Epithelial cell of esophagus (primary cell): ENCODE measurements around the gene DNAJC8.
A peak's percentile ranks its signal among the peaks of the same experiment; 100 is the strongest.

Experiments
- DNase-seq: peaks from one replicate; pipeline ENCODE4 v3.0.0; 2010; ENCODE audit warnings: low read depth
- H3K4me3 ChIP-seq: 2 replicates; pipeline ENCODE4 v1.5.1; 2011; ENCODE audit warnings: mild to moderate bottlenecking, low read length, control low read depth
- CTCF ChIP-seq: IDR thresholded peaks from 2 replicates; pipeline ENCODE4 v1.5.1; 2011; ENCODE audit warnings: low read depth, mild to moderate bottlenecking, low read length, control low read depth, inconsistent platforms; ENCODE audit not compliant: insufficient read depth; ENCODE audit errors: missing control alignments

The DNAJC8 gene

GRCh38 chr1:28157894-28158293 lies 74.9 kb downstream of the DNAJC8 start:
- no peak for TF ChIP-seq CTCF
- DNase-seq, result peak; percentile 73
- no peak overlapping the region for H3K4me3 ChIP-seq

GRCh38 chr1:28156821-28157220 lies 76.0 kb downstream of the DNAJC8 start:
- H3K4me3 ChIP-seq, result no peak overlapping the region
- no peak for TF ChIP-seq CTCF
- DNase-seq, result no peak

- no peak overlapping the region for H3K4me3 ChIP-seq
- DNase-seq, result no peak
- TF ChIP-seq CTCF, result no peak
Measured at GRCh38 chr1:28155628-28156027, 77.2 kb downstream of the DNAJC8 start.

- H3K4me3 ChIP-seq, result no peak overlapping the region
- TF ChIP-seq CTCF, result no peak
- DNase-seq, result no peak
Measured at GRCh38 chr1:28154078-28154594, 78.7 kb downstream of the DNAJC8 start.
